Fibroblast of villous mesenchyme (primary cell): ENCODE measurements around the gene MRPL23. TPM values are rescaled to one million over a fixed set of nuclear protein-coding genes. Genes with fewer than 3 reads are reported as not detected.

ENCODE experiments used
- DNase-seq: peaks from one replicate; pipeline ENCODE4 v3.0.0-alpha.2; 2010; ENCODE audit warnings: low read depth
- H3K4me3 ChIP-seq: 2 replicates; pipeline ENCODE4 v1.5.1; 2011; ENCODE audit warnings: low read depth, mild to moderate bottlenecking, low read length
- CTCF ChIP-seq: IDR thresholded peaks from 2 replicates; pipeline ENCODE4 v1.5.1; 2012; ENCODE audit warnings: low read depth, mild to moderate bottlenecking, low read length; ENCODE audit not compliant: insufficient read depth
- total RNA-seq: library from RNA; depleted of rRNA; stranded (reverse); fragments of >200 nt; gene quantifications from 2 replicates; pipeline ENCODE4 v1.2.3, GENCODE V29; 2012

The MRPL23 gene
- total RNA-seq, 1 donor: 107 TPM

- no peak overlapping the region for H3K4me3 ChIP-seq
- TF ChIP-seq CTCF: no peak
Measured at GRCh38 chr11:1990872-1991578, 43.9 kb downstream of the MRPL23 start.

GRCh38 chr11:1992111-1992510 lies 45.0 kb downstream of the MRPL23 start:
- no peak for DNase-seq
- no peak overlapping the region for H3K4me3 ChIP-seq
- no peak for TF ChIP-seq CTCF

More at GRCh38 chr11:1990872-1991578, 43.9 kb downstream of the MRPL23 start:
- DNase-seq: no peak

GRCh38 chr11:1994121-1994520 lies 47.0 kb downstream of the MRPL23 start:
- TF ChIP-seq CTCF: no peak
- DNase-seq: no peak
- H3K4me3 ChIP-seq: no peak overlapping the region

GRCh38 chr11:1997755-1998154 lies 50.6 kb downstream of the MRPL23 start, which contains the start of gene H19:
TSS of gene H19 (minus strand) at chr11:1997842.
- DNase-seq: no peak
- TF ChIP-seq CTCF: no peak
- H3K4me3 ChIP-seq: no peak within 1 kb of the TSS

- TF ChIP-seq CTCF: no peak
- no peak overlapping the region for H3K4me3 ChIP-seq
- DNase-seq: no peak
Measured at GRCh38 chr11:1998290-1998689, 51.2 kb downstream of the MRPL23 start.

- H3K4me3 ChIP-seq: no peak overlapping the region
- no peak for TF ChIP-seq CTCF
- no peak for DNase-seq
Measured at GRCh38 chr11:1998861-1999260, 51.7 kb downstream of the MRPL23 start.
